Breast epithelium (tissue), 3 donors: ENCODE measurements around the gene PHTF2.

Experiments used
- CTCF ChIP-seq, 3 donors: fragments of 450-650 bp; IDR thresholded peaks; one replicate each; pipeline ENCODE4 v1.5.1; 2016 to 2017; ENCODE audit warnings: antibody characterized with exemption in 3 of 3, mild to moderate bottlenecking in 3 of 3, moderate library complexity in 3 of 3
- POLR2A ChIP-seq: fragments of 450-650 bp; IDR thresholded peaks from one replicate; pipeline ENCODE4 v1.6.1; 2016; ENCODE audit warnings: antibody characterized with exemption, mild to moderate bottlenecking, moderate library complexity

GRCh38 chr7:77985232-77985973 is 186.8 kb downstream of the PHTF2 start:
- no peak for TF ChIP-seq CTCF (IDR thresholded peaks at IDR 0.05)
- no peak for TF ChIP-seq POLR2A
